GM12892 (cell line): ENCODE data around the gene IMMT.

ENCODE experiments used
- DNase-seq: peaks from one replicate; pipeline ENCODE4 v3.0.0; 2011; ENCODE audit not compliant: insufficient read length
- FAIRE-seq: peaks from 2 replicates; lab custom pipeline; 2011; peaks lifted over from hg19 to GRCh38; lab: Jason Lieb, UNC
- POLR2A ChIP-seq: IDR thresholded peaks from 2 replicates; pipeline ENCODE4 v1.6.1; 2011; ENCODE audit warnings: low read depth, low read length, control low read depth
- POLR2AphosphoS5 ChIP-seq: IDR thresholded peaks from 2 replicates; pipeline ENCODE4 v1.6.1; 2011; ENCODE audit warnings: low read depth, low read length, control low read depth
- TAF1 ChIP-seq: IDR thresholded peaks from 2 replicates; pipeline ENCODE4 v1.6.1; 2011; ENCODE audit warnings: low read depth, mild to moderate bottlenecking, control low read depth, low read length, borderline replicate concordance

IMMT gene

DNA sequence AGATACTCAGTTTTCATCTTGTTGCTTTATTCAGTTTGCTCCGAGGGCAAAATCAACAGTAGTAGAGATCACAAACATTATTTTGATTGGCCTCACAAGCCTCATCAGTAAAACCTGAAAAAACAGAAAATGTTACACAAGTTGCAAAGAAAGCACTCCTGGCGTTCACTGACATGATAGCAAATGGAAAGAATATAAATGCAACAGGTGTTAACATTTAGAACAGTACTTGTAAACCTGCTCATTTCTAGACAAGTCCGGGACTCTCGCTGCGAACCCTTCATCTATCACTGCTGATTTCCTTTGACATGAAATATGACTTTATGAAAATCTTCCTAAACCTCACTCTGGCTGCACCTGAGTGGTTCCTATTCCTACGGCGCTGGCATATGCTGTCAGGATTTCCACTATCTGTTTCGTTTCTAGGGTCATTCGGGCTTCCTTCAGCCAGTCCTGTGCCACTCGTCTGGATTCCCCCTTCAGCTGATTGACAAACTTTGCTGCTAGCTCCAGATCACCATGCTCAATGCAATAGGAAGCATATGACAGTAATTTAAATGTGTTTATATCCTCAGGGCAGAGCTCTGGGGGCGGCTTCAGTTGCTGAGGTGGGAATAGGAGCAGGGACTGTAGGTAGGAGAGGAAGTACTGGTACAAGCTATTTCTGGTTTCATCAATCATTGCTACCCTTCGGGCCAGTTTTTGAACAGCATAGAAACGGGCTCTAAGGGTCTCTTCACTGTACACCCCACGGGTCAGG, 51.2 kb downstream of the IMMT start:
- DNase-seq, result no peak
- TF ChIP-seq TAF1 (no peak), POLR2AphosphoS5 (no peak; the same call in 1 of the 2 replicates), POLR2A (no peak)
- no peak for FAIRE-seq

DNA sequence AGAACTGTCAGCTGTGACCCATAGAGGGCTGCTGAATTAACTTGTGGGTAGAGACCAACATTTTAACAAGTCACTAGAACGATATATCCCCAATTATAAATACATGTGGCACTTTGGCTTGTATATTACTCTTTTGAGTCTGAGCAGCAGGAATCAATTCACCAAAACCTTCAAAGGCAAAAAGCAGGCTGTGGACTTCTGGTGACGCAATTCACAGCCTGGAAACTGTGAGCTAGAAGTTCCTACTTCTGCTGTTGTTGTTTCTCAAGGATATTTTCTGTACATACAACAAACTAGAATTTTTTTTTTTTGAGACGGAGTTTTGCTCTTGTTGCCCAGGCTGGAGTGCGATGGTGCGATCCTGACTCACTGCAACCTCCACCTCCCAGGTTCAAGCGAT, 52.0 kb downstream of the IMMT start:
- no peak for DNase-seq
- TF ChIP-seq POLR2AphosphoS5, result no peak; the same call in 1 of the 2 replicates
- TF ChIP-seq POLR2A, result no peak
- TF ChIP-seq TAF1, result no peak
- no peak for FAIRE-seq

DNA sequence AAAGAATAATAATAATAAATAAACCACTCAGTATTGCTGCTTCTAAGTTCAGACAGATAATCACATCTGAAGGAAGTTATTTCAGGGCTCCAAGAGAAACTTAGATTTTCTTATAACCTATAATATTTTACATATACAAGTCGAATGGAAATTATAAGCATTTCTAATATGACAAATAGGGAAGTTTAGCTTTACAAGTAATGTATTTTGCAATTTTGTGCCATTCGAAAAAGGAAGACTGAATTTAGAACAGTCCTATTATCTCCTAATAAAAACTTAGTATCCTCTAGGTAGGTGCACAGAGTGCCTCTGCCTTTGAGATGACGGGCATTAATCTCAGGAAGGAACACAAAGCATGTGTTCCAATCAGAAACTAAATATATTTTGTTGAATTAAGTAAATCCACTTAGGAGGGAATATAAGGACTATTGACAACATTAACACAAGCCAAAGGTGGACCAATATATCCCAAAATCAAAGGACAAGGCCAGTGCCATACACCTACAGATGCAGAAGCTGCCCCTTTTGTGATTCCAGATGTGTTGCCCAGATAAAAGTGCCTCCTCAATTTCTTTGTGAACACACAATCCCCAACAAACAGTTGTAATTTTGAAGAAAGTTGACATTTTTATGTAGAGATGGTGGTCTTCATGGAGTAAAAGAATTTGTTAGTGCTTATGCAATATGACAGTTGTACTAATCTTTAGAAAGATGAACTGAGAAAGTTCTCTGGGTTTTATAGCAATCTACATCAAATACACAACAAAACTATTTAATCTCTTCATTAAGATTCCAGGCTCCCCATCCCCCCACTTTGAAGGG, 52.6 kb downstream of the IMMT start:
- FAIRE-seq, result no peak
- no peak for DNase-seq

DNA sequence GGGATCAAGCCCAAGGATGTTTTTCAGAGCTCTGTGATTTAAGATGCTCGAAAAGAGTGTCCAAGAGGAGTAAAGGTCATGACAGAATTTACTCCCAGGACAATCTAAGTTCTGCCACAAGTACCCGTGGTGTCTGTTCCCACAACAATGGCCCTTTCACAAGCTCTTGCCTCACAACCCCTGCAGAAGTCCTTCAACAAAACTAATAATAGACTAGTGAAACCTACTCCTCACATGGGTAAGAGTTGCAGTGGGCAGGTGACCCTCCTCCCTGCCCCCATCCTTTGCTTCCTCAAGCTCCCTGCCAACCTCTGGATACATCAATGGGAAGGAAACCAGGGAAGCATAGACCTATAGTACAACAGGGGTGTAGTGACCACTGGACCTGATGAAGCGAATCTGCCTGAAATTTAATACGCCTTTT, 54.3 kb downstream of the IMMT start:
- FAIRE-seq, result no peak
- DNase-seq, result no peak
- no peak; the same call in 1 of the 2 replicates for TF ChIP-seq POLR2A
- TF ChIP-seq TAF1, result no peak
- TF ChIP-seq POLR2AphosphoS5, result no peak; the same call in none of the 2 replicates

More for the DNA sequence above, 52.6 kb downstream of the IMMT start:
- TF ChIP-seq POLR2A (no peak), TAF1 (no peak), POLR2AphosphoS5 (no peak)

DNA sequence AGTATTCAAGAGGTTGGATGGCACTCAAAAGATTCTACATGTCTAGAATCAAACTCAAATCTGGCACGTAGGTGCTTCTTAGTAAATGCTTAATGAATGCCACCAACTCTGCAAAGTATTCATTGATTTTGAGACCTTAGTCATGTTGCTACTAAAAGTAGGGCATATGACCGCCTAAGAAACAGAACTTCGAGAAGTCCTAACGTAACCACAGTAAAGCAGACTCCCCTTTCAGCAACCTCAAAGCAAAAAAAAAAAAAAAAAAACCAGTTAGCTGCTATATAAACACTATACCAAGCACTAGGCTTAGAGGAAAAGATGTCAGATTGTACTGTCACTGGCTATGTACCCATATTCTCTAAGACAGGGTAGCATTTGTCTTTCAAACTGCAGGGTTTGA, 55.3 kb downstream of the IMMT start:
- TF ChIP-seq POLR2AphosphoS5, result no peak
- TF ChIP-seq TAF1, result no peak
- TF ChIP-seq POLR2A, result no peak
- DNase-seq (no peak), FAIRE-seq (no peak)

DNA sequence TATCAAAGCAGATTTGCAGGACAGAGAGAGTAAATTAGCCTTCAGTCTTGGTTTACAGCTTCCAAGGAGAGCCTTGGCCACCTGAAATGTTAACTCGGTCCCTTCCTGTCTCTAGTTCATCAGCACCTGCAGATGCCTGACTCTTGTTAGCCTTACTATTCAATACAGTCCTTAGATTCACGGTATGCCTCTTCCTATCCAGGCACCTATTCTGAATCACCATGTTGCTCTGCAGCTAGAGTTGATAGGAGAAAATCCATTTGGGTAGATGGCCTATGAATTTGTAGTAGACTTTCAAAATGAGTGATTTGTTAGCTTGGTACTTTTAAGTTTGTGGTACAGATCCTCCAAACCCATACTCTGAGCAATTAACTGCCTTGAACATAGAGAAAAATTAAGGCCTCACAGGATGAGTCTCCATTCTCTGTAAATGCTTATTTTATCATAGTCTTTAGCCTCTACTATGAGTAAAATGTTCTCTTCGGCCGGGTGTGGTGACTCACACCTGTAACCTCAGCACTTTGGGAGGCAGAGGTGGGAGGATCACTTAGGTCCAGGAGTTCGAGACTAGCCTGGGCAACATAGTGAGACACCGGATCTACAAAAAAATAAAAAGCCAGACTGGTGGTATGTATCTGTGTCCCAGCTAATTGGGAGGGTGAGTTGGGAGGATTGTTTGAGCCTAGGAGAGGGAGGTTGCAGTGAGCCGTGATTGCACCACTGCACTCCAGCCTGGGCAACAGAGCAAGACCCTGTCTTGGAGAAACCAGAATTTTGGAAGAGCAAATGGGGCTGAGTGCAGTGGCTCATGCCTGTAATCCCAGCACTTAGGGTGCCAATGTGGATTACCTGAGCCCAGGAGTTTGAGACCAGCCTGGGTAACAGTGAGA, 56.3 kb downstream of the IMMT start:
- FAIRE-seq (no peak), DNase-seq (no peak)
- TF ChIP-seq POLR2A (no peak), POLR2AphosphoS5 (no peak), TAF1 (no peak)

DNA sequence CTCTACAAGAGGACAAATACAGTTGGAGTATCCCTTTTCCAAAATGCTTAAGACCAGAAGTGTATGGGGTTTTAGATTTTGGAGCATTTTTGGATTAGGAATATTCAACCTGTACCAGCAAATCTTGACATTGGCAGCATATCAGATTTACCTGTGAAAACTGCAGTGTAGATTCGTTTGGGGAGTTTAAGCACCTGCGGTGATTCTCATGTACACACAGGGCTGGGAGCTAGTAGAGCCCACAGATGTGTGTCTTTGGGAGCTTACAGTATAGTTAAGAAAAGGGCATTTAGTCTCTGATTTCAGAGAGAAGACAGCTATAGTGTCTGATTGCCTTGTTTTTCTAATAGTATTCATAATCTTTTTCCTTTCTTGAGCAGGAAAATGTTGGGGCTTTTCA, 59.1 kb downstream of the IMMT start:
- DNase-seq (no peak), FAIRE-seq (no peak)
- no peak for TF ChIP-seq POLR2AphosphoS5
- TF ChIP-seq TAF1, result no peak
- no peak for TF ChIP-seq POLR2A

DNA sequence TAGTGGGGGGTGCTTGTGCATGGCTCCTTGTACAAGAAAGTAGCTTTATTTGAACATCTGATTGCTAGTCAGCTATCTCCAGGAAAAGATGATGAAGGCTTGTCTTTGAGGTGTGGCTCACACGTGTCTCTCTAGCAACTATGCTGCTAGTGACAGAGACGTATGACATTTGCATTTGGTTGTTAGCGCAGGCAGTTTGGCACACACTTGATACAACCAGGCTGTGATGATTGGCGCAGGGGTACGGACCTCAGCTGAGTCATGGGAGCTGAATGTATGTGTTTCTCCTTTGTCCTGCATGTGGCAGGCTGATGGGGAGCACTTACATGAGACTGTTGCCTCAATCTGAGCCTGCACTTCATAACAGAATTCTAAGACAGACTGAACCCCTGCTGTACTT, 59.6 kb downstream of the IMMT start:
- FAIRE-seq, result no peak
- TF ChIP-seq TAF1 (no peak), POLR2AphosphoS5 (no peak), POLR2A (no peak)

DNA sequence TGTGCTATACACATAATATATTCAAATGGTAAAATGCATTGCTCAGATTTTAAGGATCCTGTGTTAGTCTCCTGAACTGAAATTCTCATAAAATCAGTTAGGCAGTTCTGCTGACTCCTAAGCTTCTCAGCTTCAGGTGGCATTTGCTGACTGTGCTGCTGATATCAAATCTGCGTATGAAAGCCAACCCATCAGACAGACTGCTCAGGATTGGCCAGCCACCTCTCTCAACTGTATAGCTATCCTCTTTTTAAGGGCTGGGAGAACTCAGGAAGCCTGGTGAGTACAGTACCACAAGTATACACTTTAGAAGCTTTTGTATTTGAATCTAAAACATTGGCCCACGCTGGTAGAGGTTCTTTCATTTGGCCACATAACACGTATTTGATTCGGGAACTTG, 60.6 kb downstream of the IMMT start:
- TF ChIP-seq TAF1 (no peak), POLR2AphosphoS5 (no peak), POLR2A (no peak)
- DNase-seq (no peak), FAIRE-seq (no peak)

More for the DNA sequence above, 59.6 kb downstream of the IMMT start:
- no peak for DNase-seq

DNA sequence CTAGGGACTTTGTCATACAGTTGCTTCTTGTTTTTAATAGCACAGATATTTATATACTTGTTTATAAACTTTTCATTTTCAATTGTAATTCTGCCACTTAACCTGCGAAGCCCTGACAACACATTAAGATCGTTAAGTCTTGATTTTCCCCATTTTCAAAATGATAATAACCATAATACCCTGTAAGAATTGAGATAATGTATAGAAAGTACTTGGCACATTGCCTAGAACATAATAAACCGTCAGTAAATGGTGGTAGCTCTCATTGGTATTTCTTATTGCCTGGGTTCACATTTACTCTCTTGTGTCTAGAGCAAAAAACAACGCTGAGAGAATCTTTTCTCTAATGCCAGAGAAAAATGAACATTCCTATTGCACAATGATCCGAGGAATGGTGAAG, 70.6 kb downstream of the IMMT start:
- DNase-seq, result no peak
- no peak for TF ChIP-seq POLR2AphosphoS5
- FAIRE-seq, result no peak

DNA sequence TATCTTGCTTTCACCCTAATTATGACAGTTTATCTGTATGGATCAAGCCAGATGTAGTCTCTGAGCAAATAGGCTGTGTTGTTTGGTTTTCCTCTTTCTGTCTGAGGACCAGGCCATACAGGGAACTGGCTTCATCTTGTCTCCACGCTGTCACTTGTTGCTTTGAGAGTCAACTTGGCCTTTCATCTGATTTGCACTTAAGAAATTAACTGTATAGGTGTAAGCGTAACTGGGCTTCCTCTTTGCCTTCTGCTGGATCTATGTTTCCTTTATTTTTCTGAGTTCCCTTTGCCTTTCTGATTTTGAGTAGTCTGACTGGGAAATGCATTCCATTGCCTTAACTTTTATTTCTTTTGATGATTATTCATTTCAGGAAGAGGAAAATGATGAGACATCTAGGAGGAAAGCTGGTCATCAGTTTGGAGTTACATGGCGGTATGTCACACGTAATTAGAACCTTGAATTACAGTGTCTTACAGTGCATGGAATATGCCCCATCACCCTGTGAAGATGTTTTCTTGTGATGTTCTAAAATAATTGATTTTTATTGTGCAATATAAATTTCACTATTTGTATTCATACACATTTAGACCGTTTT, 71.8 kb downstream of the IMMT start:
- no peak for DNase-seq
- FAIRE-seq, result no peak
- TF ChIP-seq TAF1, result no peak
- TF ChIP-seq POLR2A, result no peak
- no peak for TF ChIP-seq POLR2AphosphoS5
